K562 (cell line): ENCODE measurements around the gene SELPLG. TPM values are rescaled to one million over a fixed set of nuclear protein-coding genes. Genes with fewer than 3 reads are reported as not detected.

Experiments
- ATAC-seq: fragments of 200-7000 bp; cut with Tn5 transposase; 3 replicates; pipeline ENCODE4 v1.9.1; 2020; ENCODE audit warnings: moderate library complexity
- BruUV-seq: library from RNA; stranded (reverse); fragments of 400-500 nt; replicated peaks from 2 replicates; lab custom pipeline; 2021; lab: Mats Ljungman, UMichigan
- CTCF ChIA-PET: fragments of 300-600 bp; formaldehyde crosslinking; extraction: SDS; loops from one replicate; lab custom pipeline; 2021; ENCODE audit warnings: low intra/inter-chr PET ratio; lab: Yijun Ruan, JAX
- POLR2A ChIA-PET: fragments of 300-600, 350-650 bp; sonication (Branson Sonifier 250); formaldehyde crosslinking; extraction: SDS; loops from one replicate; lab custom pipeline; 2021; ENCODE audit warnings: antibody characterized with exemption, inconsistent platforms; lab: Yijun Ruan, JAX
- DNase-seq, 4 experiments: peaks; one replicate each; pipeline versions ENCODE4 v3.0.0 to v3.0.0-alpha.2; 2011 to 2018; ENCODE audit warnings: low spot score in 3 of 4, mixed read lengths in 3 of 4; ENCODE audit errors: extremely low read depth in 1 of 4
- FAIRE-seq: peaks from 2 replicates; lab custom pipeline; 2011; peaks lifted over from hg19 to GRCh38; lab: Jason Lieb, UNC
- H2AFZ ChIP-seq: 2 replicates; pipeline ENCODE4 v1.6.0; 2011; ENCODE audit warnings: low read depth, low read length, control low read depth, inconsistent platforms
- H3K27ac ChIP-seq: fragments of 200-600 bp; 3 replicates; pipeline ENCODE4 v1.8.0; 2011; ENCODE audit warnings: low read depth, mild to moderate bottlenecking, control low read depth, inconsistent platforms, low read length, moderate library complexity, mixed read lengths; ENCODE audit errors: extremely low read depth
- H3K27me3 ChIP-seq, 2 experiments: fragments of 300-600 bp in 1 of 2; 2 replicates in 1 of 2; 3 replicates in 1 of 2; pipeline versions ENCODE4 v1.6.0 to v1.8.0; 2011; ENCODE audit warnings: inconsistent platforms in 2 of 2, low read length in 2 of 2, mild to moderate bottlenecking in 1 of 2, mixed read lengths in 1 of 2, moderate library complexity in 1 of 2; ENCODE audit not compliant: control insufficient read depth in 2 of 2, insufficient read depth in 2 of 2
- H3K36me3 ChIP-seq: fragments of 300-600 bp; 3 replicates; pipeline ENCODE4 v1.8.0; 2011; ENCODE audit warnings: mild to moderate bottlenecking, low read length, inconsistent platforms; ENCODE audit not compliant: control insufficient read depth, insufficient read depth
- H3K4me1 ChIP-seq, 2 experiments: fragments of 200-600 bp in 1 of 2; replicated peaks in 1 of 2; 2 replicates in 1 of 2; 3 replicates in 1 of 2; pipeline versions ENCODE4 v1.5.1 to v1.8.0; 2011; ENCODE audit warnings: inconsistent platforms in 2 of 2, low read length in 2 of 2, mild to moderate bottlenecking in 1 of 2, mixed read lengths in 1 of 2, moderate library complexity in 1 of 2; ENCODE audit not compliant: control insufficient read depth in 2 of 2, insufficient read depth in 2 of 2
- H3K4me2 ChIP-seq: 2 replicates; pipeline ENCODE4 v1.6.1; 2011; ENCODE audit warnings: low read length, control low read depth, inconsistent platforms, mixed read lengths; ENCODE audit not compliant: insufficient read depth
- H3K4me3 ChIP-seq: fragments of 200-600 bp; sonication (generic), shearing (Covaris generic); 2 replicates; pipeline ENCODE4 v1.5.1; 2016; ENCODE audit warnings: control low read depth, inconsistent platforms
- H3K79me2 ChIP-seq: fragments of 200-600 bp; 3 replicates; pipeline ENCODE4 v1.8.0; 2011; ENCODE audit warnings: low read length, inconsistent platforms; ENCODE audit not compliant: control insufficient read depth, insufficient read depth
- H3K9ac ChIP-seq, 2 experiments: 2 replicates each; pipeline versions ENCODE4 v1.6.0 to v1.6.1; 2011; ENCODE audit warnings: low read depth in 2 of 2, low read length in 2 of 2, control low read depth in 1 of 2, inconsistent platforms in 1 of 2, mild to moderate bottlenecking in 1 of 2, mixed read lengths in 1 of 2; ENCODE audit not compliant: insufficient read depth in 1 of 2
- H3K9me1 ChIP-seq: one replicate; pipeline ENCODE4 v1.6.0; 2011; ENCODE audit warnings: inconsistent platforms, mild to moderate bottlenecking, low read length, moderate library complexity; ENCODE audit not compliant: control insufficient read depth, insufficient read depth
- H3K9me3 ChIP-seq: replicated peaks from 2 replicates; pipeline ENCODE4 v1.5.1; 2011; ENCODE audit warnings: low read depth, low read length, inconsistent platforms; ENCODE audit not compliant: control insufficient read depth, insufficient read depth
- H4K20me1 ChIP-seq: replicated peaks from 2 replicates; pipeline ENCODE4 v1.6.1; 2011; ENCODE audit warnings: low read length, inconsistent platforms, mixed read lengths; ENCODE audit not compliant: control insufficient read depth, insufficient read depth
- FOXO4 ChIP-seq: fragments of 450-650 bp; formaldehyde crosslinking; IDR thresholded peaks from 2 replicates; pipeline ENCODE4 v1.4.0; 2020; ENCODE audit warnings: mild to moderate bottlenecking, moderate library complexity
- HINFP ChIP-seq: fragments of 450-650 bp; conservative IDR thresholded peaks from 2 replicates; pipeline ENCODE4 v1.6.1; 2016; ENCODE audit warnings: missing genetic modification characterization, low read depth, mild to moderate bottlenecking, control low read depth, missing compliant biosample characterization
- KDM4B ChIP-seq, 2 experiments: fragments of 450-650 bp in 1 of 2; sonication (generic) in 1 of 2; IDR thresholded peaks; 2 replicates each; pipeline ENCODE4 v1.6.1; 2016 to 2017; ENCODE audit warnings: borderline replicate concordance in 2 of 2, antibody characterized with exemption in 1 of 2, low read depth in 1 of 2, mild to moderate bottlenecking in 1 of 2
- MXI1 ChIP-seq: IDR thresholded peaks from 2 replicates; pipeline ENCODE4 v1.6.1; 2011; ENCODE audit warnings: low read depth, mild to moderate bottlenecking, improper control_type of control experiment, low read length
- NCOA1 ChIP-seq: fragments of 450-650 bp; IDR thresholded peaks from 2 replicates; pipeline ENCODE4 v1.6.1; 2016; ENCODE audit warnings: low read depth
- NFE2 ChIP-seq: IDR thresholded peaks from 2 replicates; pipeline ENCODE4 v1.6.1; 2014; ENCODE audit warnings: antibody characterized with exemption, low read depth
- SPI1 ChIP-seq: IDR thresholded peaks from 2 replicates; pipeline ENCODE4 v1.6.1; 2011; ENCODE audit warnings: low read depth, low read length, control low read depth, borderline replicate concordance
- TSC22D4 ChIP-seq: fragments of 450-650 bp; IDR thresholded peaks from 2 replicates; pipeline ENCODE4 v1.6.1; 2016; ENCODE audit warnings: missing genetic modification characterization, missing biosample characterization, control low read depth
- ZNF263 ChIP-seq: sonication (generic); formaldehyde crosslinking; IDR thresholded peaks from 2 replicates; pipeline ENCODE4 v1.8.0; 2022; ENCODE audit warnings: mild to moderate bottlenecking, missing genetic modification reagents, borderline replicate concordance
- ZNF507 ChIP-seq: conservative IDR thresholded peaks from 2 replicates; pipeline ENCODE4 v1.6.1; 2017; ENCODE audit warnings: missing genetic modification characterization, missing compliant biosample characterization
- ZNF780A ChIP-seq: fragments of 250-450 bp; sonication (Bioruptor Pico); IDR thresholded peaks from 2 replicates; pipeline ENCODE4 v1.5.0; 2021; ENCODE audit warnings: mild to moderate bottlenecking
- ZSCAN32 ChIP-seq: fragments of 450-650 bp; formaldehyde crosslinking; IDR thresholded peaks from 2 replicates; pipeline ENCODE4 v1.4.0; 2020; ENCODE audit warnings: mild to moderate bottlenecking, moderate library complexity
- WGBS: fragments of 100-300 bp; shearing (Covaris generic); methylation state at CpG from one replicate; pipeline ENCODE4 v1.1.6; 2016; ENCODE audit warnings: low coverage, mixed read lengths; ENCODE audit not compliant: insufficient coverage; ENCODE audit errors: missing lambda C conversion rate; 5-methylcytosine and 5-hydroxymethylcytosine counted together
- in situ Hi-C: fragments of 300-500 bp; cut with MboI; formaldehyde crosslinking; loops from 4 replicates; pipeline ENCODE4 v1.15.0; 2018; ENCODE audit warnings: inconsistent platforms, mixed read lengths
- intact Hi-C: fragments of 100-400 bp; cut with micrococcal nuclease; formaldehyde crosslinking; loops from 2 replicates; pipeline ENCODE4 v1.14.2; 2022
- polyA plus RNA-seq, 8 experiments: library from polyadenylated mRNA; depleted of rRNA in 4 of 8; stranded (reverse) in 5 of 8; unstranded in 3 of 8; fragments of >200 nt; fragmentation: Nextera tagmentation in 2 of 8; fragmentation: Illumina TruSeq in 1 of 8; extraction: Ambion mirVana in 2 of 8; extraction: Trizol in 1 of 8; gene quantifications; 2 replicates each; pipeline versions ENCODE4 v1.2.1 to v1.2.3, GENCODE V29; 2011 to 2014; ENCODE audit warnings: inconsistent platforms in 1 of 8, missing spikeins in 1 of 8
- total RNA-seq, 7 experiments: library from RNA; depleted of rRNA in 6 of 7; stranded (reverse); fragments of >200 nt in 6 of 7; fragmentation: Illumina TruSeq in 2 of 7; extraction: Trizol in 2 of 7; gene quantifications; 2 replicates each; pipeline versions ENCODE4 v1.2.1 to v1.2.3, GENCODE V29; 2011 to 2021; ENCODE audit warnings: low replicate concordance in 1 of 7

The SELPLG gene
- total and polyA plus RNA-seq, 9 of the 15 experiments (the other 6 are each of a cell fraction or from before 2014, with no cell fraction given) = 0.22 to 10.2 (median 1.7) TPM

GRCh38 chr12:108597559-108598471 is 35.9 kb downstream of the SELPLG start, which contains the start of gene TMEM119:
TMEM119 (minus strand) TSS chr12:108598084; CDS start chr12:108592383, 5,701 bp downstream.
- Histone ChIP-seq H3K9ac (peak within 1 kb of the TSS in 1 of 2 experiments; percentile 21; a peak in 1 of 4 replicates), H3K9me3 (no peaks in the 10 kb centered on the region), H3K36me3 (no peaks in the 10 kb centered on the region), H3K9me1 (peaks cover 6% of the 10 kb centered on the region), H3K4me3 (no peak within 1 kb of the TSS)
- WGBS = 19% methylated on average over 18 of the region's 27 CpGs
- DNase-seq = peak in 2 of 4 experiments; percentile 42 to 44
- TF ChIP-seq HINFP (tag) (no peak), MXI1 (no peak), FOXO4 (CRISPR knock-in tag) (no peak), ZSCAN32 (no peak), ZNF780A (CRISPR knock-in tag) (no peak), KDM4B (IDR thresholded peaks at IDR 0.05; ENCODE audit: borderline replicate concordance in 2 of 2, low read depth in 1 of 2) (no peak), ZNF507 (tag) (no peak), NCOA1 (no peak), SPI1 (peak; percentile 55; the same call in 1 of the 2 replicates), NFE2 (no peak), ZNF263 (CRISPR knock-in tag) (peak; percentile 95), TSC22D4 (tag) (no peak)
- TF ChIP-seq, all 486 proteins: peak for 2
- CTCF ChIA-PET = no interaction called here
- FAIRE-seq (no peak), ATAC-seq (peak; percentile 16; the same call in 2 of the 3 replicates)
- no peak within 1 kb of the TSS for H2AFZ ChIP-seq
- H3K27ac ChIP-seq = no peak within 1 kb of the TSS
- peaks cover 0 to 19% of the 10 kb centered on the region in 2 experiments; a peak in 3 of 5 replicates for H3K4me1 ChIP-seq
- no peaks in the 10 kb centered on the region for H3K27me3 ChIP-seq
- peaks cover 6% of the 10 kb centered on the region; the same call in 1 of the 2 replicates for H4K20me1 ChIP-seq
- H3K4me2 ChIP-seq = no peak within 1 kb of the TSS
- intact Hi-C loops (no loop called here), in situ Hi-C loops (no loop called here)
- BruUV-seq = no TSS peak
- H3K79me2 ChIP-seq = no peaks in the 10 kb centered on the region
- POLR2A ChIA-PET = interaction anchor here (0.7 kb wide), 1 partner anchor 33 kb away, joined by 4 read pairs; no protein-coding TSS in a partner anchor
